GM12878 (cell line): Measurements from ENCODE around the gene CDON. TPM values are rescaled to one million over a fixed set of nuclear protein-coding genes. Genes with fewer than 3 reads are reported as not detected.

Source experiments
- ATAC-seq: fragments of 200-7000 bp; cut with Tn5 transposase; 3 replicates; pipeline ENCODE4 v1.9.1; 2020; ENCODE audit warnings: mild to moderate bottlenecking, moderate library complexity
- BruUV-seq: library from RNA; stranded (reverse); fragments of 400-500 nt; replicated peaks from 2 replicates; lab custom pipeline; 2021; lab: Mats Ljungman, UMichigan
- CTCF ChIA-PET: fragments of 300-600 bp; sonication (Branson Sonifier 250); formaldehyde crosslinking; extraction: SDS; loops from one replicate; lab custom pipeline; 2021; ENCODE audit warnings: inconsistent platforms; lab: Yijun Ruan, JAX
- POLR2A ChIA-PET: fragments of 350-600 bp; formaldehyde crosslinking; extraction: SDS; loops from one replicate; lab custom pipeline; 2021; ENCODE audit warnings: inconsistent platforms; lab: Charles Lee
- RAD21 ChIA-PET: fragments of 300-600 bp; sonication (Branson Sonifier 250); formaldehyde crosslinking; loops from one replicate; lab custom pipeline; 2023; ENCODE audit warnings: antibody characterized with exemption; ENCODE audit not compliant: unreplicated experiment; lab: Charles Lee
- SMC1A ChIA-PET: fragments of 300-600 bp; sonication (Branson Sonifier 250); formaldehyde crosslinking; loops from one replicate; lab custom pipeline; 2023; ENCODE audit not compliant: unreplicated experiment, uncharacterized antibody; lab: Charles Lee
- DNase-seq: peaks from one replicate; pipeline ENCODE4 v3.0.0-alpha.2; 2011; ENCODE audit warnings: low read depth, low spot score
- FAIRE-seq: peaks from 3 replicates; lab custom pipeline; 2011; peaks lifted over from hg19 to GRCh38; lab: Jason Lieb, UNC
- H2AFZ ChIP-seq: 2 replicates; pipeline ENCODE4 v1.6.0; 2011; ENCODE audit warnings: low read depth, low read length, control low read depth; ENCODE audit not compliant: control insufficient read depth
- H3K27ac ChIP-seq: 2 replicates; pipeline ENCODE4 v1.5.1; 2011; ENCODE audit warnings: control low read depth; ENCODE audit not compliant: control insufficient read depth, insufficient read depth
- H3K27me3 ChIP-seq, 2 experiments: replicated peaks in 1 of 2; 2 replicates each; pipeline versions ENCODE4 v1.6.0 to v1.6.1; 2011; ENCODE audit warnings: low read length in 1 of 2; ENCODE audit not compliant: control insufficient read depth in 2 of 2, insufficient read depth in 2 of 2
- H3K36me3 ChIP-seq, 2 experiments: 2 replicates each; pipeline ENCODE4 v1.5.1; 2011; ENCODE audit warnings: low read length in 1 of 2; ENCODE audit not compliant: control insufficient read depth in 2 of 2, insufficient read depth in 2 of 2
- H3K4me1 ChIP-seq: 2 replicates; pipeline ENCODE4 v1.6.1; 2011; ENCODE audit warnings: mild to moderate bottlenecking, low read length, moderate library complexity, mixed read lengths; ENCODE audit not compliant: control insufficient read depth, insufficient read depth
- H3K4me2 ChIP-seq: 2 replicates; pipeline ENCODE4 v1.6.0; 2011; ENCODE audit warnings: control low read depth; ENCODE audit not compliant: control insufficient read depth, insufficient read depth
- H3K4me3 ChIP-seq: fragments of 200-600 bp; sonication (generic); 2 replicates; pipeline ENCODE4 v1.5.1; 2016
- H3K79me2 ChIP-seq: 2 replicates; pipeline ENCODE4 v1.6.0; 2011; ENCODE audit warnings: low read length; ENCODE audit not compliant: control insufficient read depth, insufficient read depth
- H3K9ac ChIP-seq: 2 replicates; pipeline ENCODE4 v1.8.0; 2011; ENCODE audit warnings: low read length, control low read depth, mixed read lengths; ENCODE audit not compliant: control insufficient read depth, insufficient read depth
- H3K9me3 ChIP-seq: replicated peaks from 3 replicates; pipeline ENCODE4 v1.5.1; 2011; ENCODE audit warnings: mild to moderate bottlenecking, low read length; ENCODE audit not compliant: control insufficient read depth, insufficient read depth
- H4K20me1 ChIP-seq: 2 replicates; pipeline ENCODE4 v1.6.0; 2011; ENCODE audit not compliant: control insufficient read depth, insufficient read depth
- CREM ChIP-seq: IDR thresholded peaks from 2 replicates; pipeline ENCODE4 v1.6.1; 2014; ENCODE audit warnings: antibody characterized with exemption, low read depth
- DPF2 ChIP-seq: fragments of 450-650 bp; IDR thresholded peaks from 2 replicates; pipeline ENCODE4 v1.6.1; 2017; ENCODE audit warnings: mild to moderate bottlenecking
- HCFC1 ChIP-seq: fragments of 150-350 bp; IDR thresholded peaks from 2 replicates; pipeline ENCODE4 v1.6.1; 2014; ENCODE audit warnings: low read length
- NFYB ChIP-seq: IDR thresholded peaks from 2 replicates; pipeline ENCODE4 v1.6.1; 2011; ENCODE audit warnings: low read depth, mild to moderate bottlenecking, low read length, improper control_type of control experiment, moderate library complexity; ENCODE audit not compliant: insufficient read depth
- NR2C2 ChIP-seq: IDR thresholded peaks from 2 replicates; pipeline ENCODE4 v1.6.1; 2011; ENCODE audit warnings: borderline replicate concordance, low read depth; ENCODE audit not compliant: control insufficient read depth, insufficient read length
- POLR2A ChIP-seq: IDR thresholded peaks from 2 replicates; pipeline ENCODE4 v1.6.1; 2011; ENCODE audit warnings: low read depth, mild to moderate bottlenecking, low read length
- RAD21 ChIP-seq: IDR thresholded peaks from 2 replicates; pipeline ENCODE4 v1.6.1; 2011; ENCODE audit warnings: mild to moderate bottlenecking, low read depth, low read length, moderate library complexity; ENCODE audit not compliant: insufficient read depth
- SREBF1 ChIP-seq: IDR thresholded peaks from 2 replicates; pipeline ENCODE4 v1.6.1; 2012; ENCODE audit warnings: mild to moderate bottlenecking, low read length
- TBL1XR1 ChIP-seq: IDR thresholded peaks from 2 replicates; pipeline ENCODE4 v1.6.1; 2012; ENCODE audit warnings: low read depth, low read length, improper control_type of control experiment
- YBX1 ChIP-seq: fragments of 450-650 bp; IDR thresholded peaks from 2 replicates; pipeline ENCODE4 v1.6.1; 2016; ENCODE audit warnings: antibody characterized with exemption
- ZNF384 ChIP-seq: IDR thresholded peaks from 2 replicates; pipeline ENCODE4 v1.6.1; 2012; ENCODE audit warnings: low read depth, mild to moderate bottlenecking, low read length, improper control_type of control experiment, borderline replicate concordance
- WGBS: methylation state at CpG from one replicate; pipeline ENCODE4 v1.1.6; 2016; ENCODE audit warnings: low lambda C conversion rate; ENCODE audit not compliant: insufficient replicate concordance, insufficient coverage; ENCODE audit errors: missing lambda C conversion rate; 5-methylcytosine and 5-hydroxymethylcytosine counted together
- in situ Hi-C: fragments of 300-500 bp; cut with MboI; formaldehyde crosslinking; loops from 9 replicates; pipeline ENCODE4 v1.14.3; 2018; ENCODE audit warnings: mixed read lengths
- intact Hi-C: fragments of 100-400 bp; cut with micrococcal nuclease; formaldehyde crosslinking; loops from one replicate; pipeline ENCODE4 v1.14.2; 2022; ENCODE audit not compliant: unreplicated experiment
- polyA plus RNA-seq, 11 experiments: library from polyadenylated mRNA; depleted of rRNA in 4 of 11; unstranded in 6 of 11; stranded (reverse) in 5 of 11; fragments of >200 nt; fragmentation: Nextera tagmentation in 4 of 11; fragmentation: Illumina TruSeq in 1 of 11; extraction: Ambion mirVana in 4 of 11; extraction: Trizol in 1 of 11; gene quantifications; 1 replicate in 1 of 11; 2 replicates in 10 of 11; pipeline versions ENCODE4 v1.2.1 to v1.2.3, GENCODE V29; 2011 to 2016; ENCODE audit warnings: inconsistent platforms in 2 of 11, missing spikeins in 2 of 11, low read depth in 1 of 11
- total RNA-seq, 4 experiments: library from RNA; depleted of rRNA in 3 of 4; stranded (reverse); fragments of >200 nt in 3 of 4; fragmentation: Illumina TruSeq in 1 of 4; extraction: Trizol in 1 of 4; gene quantifications; 2 replicates each; pipeline versions ENCODE4 v1.2.1 to v1.2.3, GENCODE V29; 2013 to 2021
- TF ChIP-seq, protein P1 (sequence below): fragments of 450-650 bp; IDR thresholded peaks from 2 replicates; pipeline ENCODE4 v1.6.1; 2017; ENCODE audit warnings: mild to moderate bottlenecking, moderate library complexity
- TF ChIP-seq, protein P2 (sequence below): fragments of 450-650 bp; conservative IDR thresholded peaks from 2 replicates; pipeline ENCODE4 v1.6.1; 2017; ENCODE audit warnings: mild to moderate bottlenecking, moderate library complexity
- TF ChIP-seq, protein P3 (sequence below): fragments of 450-650 bp; IDR thresholded peaks from 2 replicates; pipeline ENCODE4 v1.6.1; 2016; ENCODE audit warnings: mild to moderate bottlenecking, moderate library complexity, borderline replicate concordance
- TF ChIP-seq, protein P4 (sequence below): fragments of 450-650 bp; IDR thresholded peaks from 2 replicates; pipeline ENCODE4 v1.6.1; 2017; ENCODE audit warnings: borderline replicate concordance

CDON gene
- total and polyA plus RNA-seq, 10 of the 15 experiments (the other 5 are each of a cell fraction or from before 2014, with no cell fraction given), result 0.07 to 4.2 (median 0.36) TPM

DNA sequence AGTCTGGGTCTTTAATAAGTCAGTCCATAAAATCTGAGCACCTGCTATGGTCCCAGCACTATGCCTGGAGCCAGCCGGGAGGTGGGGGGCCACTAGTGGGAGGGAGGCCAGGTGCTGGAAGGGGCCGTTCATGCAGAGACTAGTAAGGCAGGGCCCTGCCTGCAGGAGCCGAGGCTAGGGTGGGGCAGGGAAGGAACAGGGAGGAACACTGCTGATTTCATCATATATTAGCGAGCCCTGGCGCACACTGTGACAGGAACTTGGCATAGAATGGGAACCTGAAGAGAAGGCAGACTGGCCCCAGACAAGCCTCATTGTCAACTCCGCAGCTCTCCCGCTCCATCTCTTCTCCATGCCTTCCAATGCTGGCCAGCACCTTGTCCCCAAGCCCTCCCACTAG lies 109.7 kb downstream of the CDON start:
- H3K9me3 ChIP-seq, result no peaks in the 10 kb centered on the region
- TF ChIP-seq, protein P1, sequence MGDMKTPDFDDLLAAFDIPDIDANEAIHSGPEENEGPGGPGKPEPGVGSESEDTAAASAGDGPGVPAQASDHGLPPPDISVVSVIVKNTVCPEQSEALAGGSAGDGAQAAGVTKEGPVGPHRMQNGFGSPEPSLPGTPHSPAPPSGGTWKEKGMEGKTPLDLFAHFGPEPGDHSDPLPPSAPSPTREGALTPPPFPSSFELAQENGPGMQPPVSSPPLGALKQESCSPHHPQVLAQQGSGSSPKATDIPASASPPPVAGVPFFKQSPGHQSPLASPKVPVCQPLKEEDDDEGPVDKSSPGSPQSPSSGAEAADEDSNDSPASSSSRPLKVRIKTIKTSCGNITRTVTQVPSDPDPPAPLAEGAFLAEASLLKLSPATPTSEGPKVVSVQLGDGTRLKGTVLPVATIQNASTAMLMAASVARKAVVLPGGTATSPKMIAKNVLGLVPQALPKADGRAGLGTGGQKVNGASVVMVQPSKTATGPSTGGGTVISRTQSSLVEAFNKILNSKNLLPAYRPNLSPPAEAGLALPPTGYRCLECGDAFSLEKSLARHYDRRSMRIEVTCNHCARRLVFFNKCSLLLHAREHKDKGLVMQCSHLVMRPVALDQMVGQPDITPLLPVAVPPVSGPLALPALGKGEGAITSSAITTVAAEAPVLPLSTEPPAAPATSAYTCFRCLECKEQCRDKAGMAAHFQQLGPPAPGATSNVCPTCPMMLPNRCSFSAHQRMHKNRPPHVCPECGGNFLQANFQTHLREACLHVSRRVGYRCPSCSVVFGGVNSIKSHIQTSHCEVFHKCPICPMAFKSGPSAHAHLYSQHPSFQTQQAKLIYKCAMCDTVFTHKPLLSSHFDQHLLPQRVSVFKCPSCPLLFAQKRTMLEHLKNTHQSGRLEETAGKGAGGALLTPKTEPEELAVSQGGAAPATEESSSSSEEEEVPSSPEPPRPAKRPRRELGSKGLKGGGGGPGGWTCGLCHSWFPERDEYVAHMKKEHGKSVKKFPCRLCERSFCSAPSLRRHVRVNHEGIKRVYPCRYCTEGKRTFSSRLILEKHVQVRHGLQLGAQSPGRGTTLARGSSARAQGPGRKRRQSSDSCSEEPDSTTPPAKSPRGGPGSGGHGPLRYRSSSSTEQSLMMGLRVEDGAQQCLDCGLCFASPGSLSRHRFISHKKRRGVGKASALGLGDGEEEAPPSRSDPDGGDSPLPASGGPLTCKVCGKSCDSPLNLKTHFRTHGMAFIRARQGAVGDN, result no peak
- TF ChIP-seq ZNF384 (no peak), DPF2 (no peak), RAD21 (no peak), HCFC1 (no peak), NR2C2 (no peak), YBX1 (no peak), SREBF1 (no peak), POLR2A (no peak), CREM (no peak), TBL1XR1 (no peak), NFYB (no peak)
- TF ChIP-seq, protein P2, sequence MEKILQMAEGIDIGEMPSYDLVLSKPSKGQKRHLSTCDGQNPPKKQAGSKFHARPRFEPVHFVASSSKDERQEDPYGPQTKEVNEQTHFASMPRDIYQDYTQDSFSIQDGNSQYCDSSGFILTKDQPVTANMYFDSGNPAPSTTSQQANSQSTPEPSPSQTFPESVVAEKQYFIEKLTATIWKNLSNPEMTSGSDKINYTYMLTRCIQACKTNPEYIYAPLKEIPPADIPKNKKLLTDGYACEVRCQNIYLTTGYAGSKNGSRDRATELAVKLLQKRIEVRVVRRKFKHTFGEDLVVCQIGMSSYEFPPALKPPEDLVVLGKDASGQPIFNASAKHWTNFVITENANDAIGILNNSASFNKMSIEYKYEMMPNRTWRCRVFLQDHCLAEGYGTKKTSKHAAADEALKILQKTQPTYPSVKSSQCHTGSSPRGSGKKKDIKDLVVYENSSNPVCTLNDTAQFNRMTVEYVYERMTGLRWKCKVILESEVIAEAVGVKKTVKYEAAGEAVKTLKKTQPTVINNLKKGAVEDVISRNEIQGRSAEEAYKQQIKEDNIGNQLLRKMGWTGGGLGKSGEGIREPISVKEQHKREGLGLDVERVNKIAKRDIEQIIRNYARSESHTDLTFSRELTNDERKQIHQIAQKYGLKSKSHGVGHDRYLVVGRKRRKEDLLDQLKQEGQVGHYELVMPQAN, result no peak
- TF ChIP-seq, protein P3, sequence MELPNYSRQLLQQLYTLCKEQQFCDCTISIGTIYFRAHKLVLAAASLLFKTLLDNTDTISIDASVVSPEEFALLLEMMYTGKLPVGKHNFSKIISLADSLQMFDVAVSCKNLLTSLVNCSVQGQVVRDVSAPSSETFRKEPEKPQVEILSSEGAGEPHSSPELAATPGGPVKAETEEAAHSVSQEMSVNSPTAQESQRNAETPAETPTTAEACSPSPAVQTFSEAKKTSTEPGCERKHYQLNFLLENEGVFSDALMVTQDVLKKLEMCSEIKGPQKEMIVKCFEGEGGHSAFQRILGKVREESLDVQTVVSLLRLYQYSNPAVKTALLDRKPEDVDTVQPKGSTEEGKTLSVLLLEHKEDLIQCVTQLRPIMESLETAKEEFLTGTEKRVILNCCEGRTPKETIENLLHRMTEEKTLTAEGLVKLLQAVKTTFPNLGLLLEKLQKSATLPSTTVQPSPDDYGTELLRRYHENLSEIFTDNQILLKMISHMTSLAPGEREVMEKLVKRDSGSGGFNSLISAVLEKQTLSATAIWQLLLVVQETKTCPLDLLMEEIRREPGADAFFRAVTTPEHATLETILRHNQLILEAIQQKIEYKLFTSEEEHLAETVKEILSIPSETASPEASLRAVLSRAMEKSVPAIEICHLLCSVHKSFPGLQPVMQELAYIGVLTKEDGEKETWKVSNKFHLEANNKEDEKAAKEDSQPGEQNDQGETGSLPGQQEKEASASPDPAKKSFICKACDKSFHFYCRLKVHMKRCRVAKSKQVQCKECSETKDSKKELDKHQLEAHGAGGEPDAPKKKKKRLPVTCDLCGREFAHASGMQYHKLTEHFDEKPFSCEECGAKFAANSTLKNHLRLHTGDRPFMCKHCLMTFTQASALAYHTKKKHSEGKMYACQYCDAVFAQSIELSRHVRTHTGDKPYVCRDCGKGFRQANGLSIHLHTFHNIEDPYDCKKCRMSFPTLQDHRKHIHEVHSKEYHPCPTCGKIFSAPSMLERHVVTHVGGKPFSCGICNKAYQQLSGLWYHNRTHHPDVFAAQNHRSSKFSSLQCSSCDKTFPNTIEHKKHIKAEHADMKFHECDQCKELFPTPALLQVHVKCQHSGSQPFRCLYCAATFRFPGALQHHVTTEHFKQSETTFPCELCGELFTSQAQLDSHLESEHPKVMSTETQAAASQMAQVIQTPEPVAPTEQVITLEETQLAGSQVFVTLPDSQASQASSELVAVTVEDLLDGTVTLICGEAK, result no peak
- TF ChIP-seq, protein P4, sequence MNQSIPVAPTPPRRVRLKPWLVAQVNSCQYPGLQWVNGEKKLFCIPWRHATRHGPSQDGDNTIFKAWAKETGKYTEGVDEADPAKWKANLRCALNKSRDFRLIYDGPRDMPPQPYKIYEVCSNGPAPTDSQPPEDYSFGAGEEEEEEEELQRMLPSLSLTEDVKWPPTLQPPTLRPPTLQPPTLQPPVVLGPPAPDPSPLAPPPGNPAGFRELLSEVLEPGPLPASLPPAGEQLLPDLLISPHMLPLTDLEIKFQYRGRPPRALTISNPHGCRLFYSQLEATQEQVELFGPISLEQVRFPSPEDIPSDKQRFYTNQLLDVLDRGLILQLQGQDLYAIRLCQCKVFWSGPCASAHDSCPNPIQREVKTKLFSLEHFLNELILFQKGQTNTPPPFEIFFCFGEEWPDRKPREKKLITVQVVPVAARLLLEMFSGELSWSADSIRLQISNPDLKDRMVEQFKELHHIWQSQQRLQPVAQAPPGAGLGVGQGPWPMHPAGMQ, result no peak
- ATAC-seq, result no peak
- H3K36me3 ChIP-seq, result no peaks in the 10 kb centered on the region
- H4K20me1 ChIP-seq, result no peaks in the 10 kb centered on the region
- 39% methylated on average over 7 of the region's 7 CpGs for WGBS
- in situ Hi-C loops, result no loop called here
- no peaks in the 10 kb centered on the region for H3K79me2 ChIP-seq
- SMC1A ChIA-PET, result no interaction called here
- no peaks in the 10 kb centered on the region for H3K4me1 ChIP-seq
- FAIRE-seq, result no peak
- H3K27ac ChIP-seq, result no peak overlapping the region
- no peak overlapping the region for H3K4me3 ChIP-seq
- no peak overlapping the region for H2AFZ ChIP-seq
- CTCF ChIA-PET, result no interaction called here
- H3K4me2 ChIP-seq, result no peak overlapping the region
- DNase-seq, result no peak
- H3K27me3 ChIP-seq, result no peaks in the 10 kb centered on the region
- intact Hi-C loops, result no loop called here
- POLR2A ChIA-PET, result no interaction called here
- no peak overlapping the region for H3K9ac ChIP-seq
- RAD21 ChIA-PET, result no interaction called here
- no TSS peak for BruUV-seq
